ENCODE data around the gene COX10.

The COX10 gene

DNA sequence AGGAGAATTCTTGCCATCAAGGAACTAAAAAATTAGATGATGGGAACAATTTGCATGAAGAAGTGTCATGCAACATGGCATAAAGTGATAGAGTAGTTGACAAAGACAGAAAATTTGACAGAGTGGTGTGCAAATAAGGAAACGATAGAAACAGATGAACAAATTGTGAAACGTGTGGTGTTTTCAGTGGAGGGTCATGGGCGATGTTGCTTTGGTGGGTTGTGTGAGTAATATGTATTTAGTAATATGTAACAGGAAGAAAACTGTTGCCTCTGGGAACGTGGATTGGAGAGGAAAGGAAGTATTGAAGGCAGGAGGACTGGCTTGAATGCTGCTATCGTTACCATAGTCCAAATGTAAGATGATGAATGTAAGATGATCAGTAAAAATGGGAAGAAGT is 3.6 kb downstream of the COX10 start:
- no peak for DNase-seq

DNA sequence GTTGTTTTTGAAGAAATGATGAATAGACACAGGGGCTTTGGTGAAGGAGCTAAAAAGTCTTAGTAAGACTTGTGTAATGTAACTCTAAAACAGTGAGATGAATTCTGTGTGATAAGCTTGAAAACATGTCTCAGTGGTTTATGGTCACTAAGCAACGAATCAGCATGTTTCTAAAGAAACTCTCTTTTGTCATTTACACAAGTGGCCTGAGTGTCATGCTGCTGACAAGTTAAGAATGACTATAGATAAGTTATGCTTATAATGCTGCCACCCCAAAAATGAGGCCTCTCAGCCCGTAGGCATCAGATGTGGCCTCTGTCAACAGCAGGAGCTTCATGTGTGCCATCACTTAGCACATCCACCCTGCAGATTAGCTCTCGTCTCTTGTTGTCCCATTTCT is 8.7 kb downstream of the COX10 start:
- DNase-seq: no peak

DNA sequence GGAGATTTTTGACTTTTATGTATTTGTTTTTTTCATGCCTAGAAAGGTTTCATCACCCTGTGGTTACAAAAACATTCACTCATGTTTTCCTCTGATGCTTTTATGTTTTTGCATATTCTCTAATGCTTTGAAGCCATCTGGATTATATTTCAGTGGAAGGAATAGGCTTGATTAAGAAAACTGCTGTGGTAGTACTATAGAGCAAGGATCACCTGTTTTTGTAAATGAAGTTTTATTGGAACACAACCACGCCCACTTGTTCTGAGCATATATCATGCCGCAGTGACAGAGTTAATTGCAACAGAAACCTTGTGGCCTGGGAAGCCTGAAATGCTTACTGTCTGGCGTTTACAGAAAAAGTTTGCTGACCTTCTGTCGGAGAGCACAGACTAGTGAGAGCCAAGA is 11.5 kb downstream of the COX10 start:
- no peak for DNase-seq

DNA sequence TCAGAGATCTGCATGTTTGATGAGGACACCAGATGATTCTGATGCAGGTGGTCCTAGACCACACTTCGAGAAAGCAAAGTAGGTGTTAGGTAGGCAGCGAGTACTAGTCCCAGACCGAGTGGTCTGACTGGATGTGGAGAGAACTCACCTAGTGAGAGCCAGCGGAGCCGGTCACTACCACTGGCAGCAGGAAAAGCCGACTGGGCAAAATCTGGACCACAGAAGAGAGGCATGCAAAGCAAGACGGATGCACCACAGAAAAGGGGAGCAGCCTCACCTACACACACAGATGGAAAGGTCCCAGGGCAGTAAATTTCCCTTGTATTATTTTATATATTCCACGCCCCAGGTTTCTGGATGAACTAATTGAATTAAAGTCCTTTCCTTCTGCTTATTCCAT is 13.5 kb downstream of the COX10 start:
- no peak for DNase-seq

DNA sequence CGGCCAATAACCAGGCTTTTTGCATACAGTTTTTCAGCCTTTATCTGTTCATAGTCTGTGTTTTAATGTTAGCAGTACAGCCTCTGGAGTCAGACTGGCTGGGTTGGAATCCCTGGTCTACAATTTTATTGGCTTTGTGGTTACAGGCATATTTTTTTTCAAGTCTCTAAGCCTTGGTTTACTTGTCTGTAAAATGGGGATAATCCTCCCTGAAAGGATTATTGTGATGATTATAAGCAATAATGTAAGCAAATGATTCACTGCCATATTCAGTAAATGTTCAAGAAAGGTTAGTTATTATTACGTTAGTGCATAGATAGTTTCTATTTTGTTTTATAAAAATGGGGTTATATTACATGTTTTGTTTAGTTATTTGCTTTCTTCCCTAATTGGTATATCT is 15.7 kb downstream of the COX10 start:
- DNase-seq: no peak

DNA sequence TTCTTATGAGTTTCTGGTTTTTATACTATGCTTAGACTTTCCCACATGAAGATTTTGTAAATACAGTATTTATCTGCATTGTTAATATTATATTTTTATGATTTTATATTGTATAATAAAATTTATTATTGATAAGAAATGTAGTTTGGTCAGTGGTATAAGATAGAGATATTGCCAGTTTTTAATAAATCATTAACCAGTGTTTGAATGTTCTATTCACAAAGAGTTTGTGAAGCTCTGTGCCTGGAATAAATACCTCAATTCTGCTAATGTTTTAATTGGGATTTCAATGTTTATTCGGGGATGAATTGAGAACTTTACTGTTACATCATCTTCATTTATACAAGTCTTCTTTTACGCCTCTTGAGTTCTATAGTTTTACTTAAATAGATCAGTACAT is 16.9 kb downstream of the COX10 start:
- DNase-seq: no peak

DNA sequence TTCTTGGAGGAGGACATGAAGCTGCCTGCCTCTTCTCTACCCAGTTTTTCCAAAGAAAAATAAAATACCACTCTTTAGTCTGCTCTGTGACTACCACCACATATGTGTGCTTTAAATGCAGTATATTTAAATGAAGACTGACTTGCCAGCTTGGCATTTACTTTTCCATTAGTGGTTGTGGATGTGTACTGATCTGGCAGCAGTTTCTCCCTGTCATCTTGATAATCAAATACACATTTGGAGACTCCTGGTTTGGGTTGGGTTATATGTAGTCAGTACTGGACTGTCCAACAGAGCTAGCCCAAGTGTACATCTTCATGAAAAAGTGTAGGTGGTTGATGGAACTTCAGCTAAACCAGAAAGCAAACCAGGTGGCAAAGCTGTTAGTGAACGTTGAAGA is 19.9 kb downstream of the COX10 start:
- no peak for DNase-seq

DNA sequence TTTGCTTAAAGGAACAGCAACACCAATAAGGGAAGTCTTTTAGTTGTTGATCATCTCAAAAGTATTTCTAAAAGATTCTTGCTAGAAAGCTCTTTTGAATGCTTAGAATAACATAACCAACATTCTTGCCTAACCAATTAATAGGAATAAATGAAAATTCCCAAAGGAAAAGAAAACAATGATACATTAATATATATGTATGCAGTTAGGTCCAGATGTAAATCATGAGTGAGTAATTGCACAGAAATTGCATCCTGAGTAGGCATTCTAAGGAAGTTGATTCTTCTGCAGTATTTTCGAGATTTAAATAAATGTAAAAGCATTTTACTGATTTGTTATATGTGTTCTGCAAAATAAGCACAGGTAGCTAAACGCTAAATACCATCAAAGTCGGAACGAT is 22.1 kb downstream of the COX10 start:
- no peak for DNase-seq

DNA sequence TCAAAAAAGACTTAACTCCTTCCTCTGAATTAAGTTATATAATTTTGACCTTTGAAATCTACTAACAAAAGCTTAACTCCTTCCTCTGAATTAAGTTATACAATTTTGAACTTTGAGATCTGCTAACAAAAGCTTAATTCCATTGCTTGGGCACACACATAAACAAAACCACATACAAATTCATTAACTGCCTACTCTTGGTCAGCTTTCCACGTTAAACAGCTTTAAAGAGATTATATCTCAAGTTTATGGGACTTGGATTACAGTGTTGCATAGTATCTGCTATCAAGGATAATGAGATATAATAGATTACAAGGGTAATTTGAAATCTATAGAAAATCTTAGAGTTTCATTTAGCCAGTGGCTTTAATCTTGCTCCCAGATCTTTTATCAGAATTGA is 23.5 kb downstream of the COX10 start:
- DNase-seq: no peak

DNA sequence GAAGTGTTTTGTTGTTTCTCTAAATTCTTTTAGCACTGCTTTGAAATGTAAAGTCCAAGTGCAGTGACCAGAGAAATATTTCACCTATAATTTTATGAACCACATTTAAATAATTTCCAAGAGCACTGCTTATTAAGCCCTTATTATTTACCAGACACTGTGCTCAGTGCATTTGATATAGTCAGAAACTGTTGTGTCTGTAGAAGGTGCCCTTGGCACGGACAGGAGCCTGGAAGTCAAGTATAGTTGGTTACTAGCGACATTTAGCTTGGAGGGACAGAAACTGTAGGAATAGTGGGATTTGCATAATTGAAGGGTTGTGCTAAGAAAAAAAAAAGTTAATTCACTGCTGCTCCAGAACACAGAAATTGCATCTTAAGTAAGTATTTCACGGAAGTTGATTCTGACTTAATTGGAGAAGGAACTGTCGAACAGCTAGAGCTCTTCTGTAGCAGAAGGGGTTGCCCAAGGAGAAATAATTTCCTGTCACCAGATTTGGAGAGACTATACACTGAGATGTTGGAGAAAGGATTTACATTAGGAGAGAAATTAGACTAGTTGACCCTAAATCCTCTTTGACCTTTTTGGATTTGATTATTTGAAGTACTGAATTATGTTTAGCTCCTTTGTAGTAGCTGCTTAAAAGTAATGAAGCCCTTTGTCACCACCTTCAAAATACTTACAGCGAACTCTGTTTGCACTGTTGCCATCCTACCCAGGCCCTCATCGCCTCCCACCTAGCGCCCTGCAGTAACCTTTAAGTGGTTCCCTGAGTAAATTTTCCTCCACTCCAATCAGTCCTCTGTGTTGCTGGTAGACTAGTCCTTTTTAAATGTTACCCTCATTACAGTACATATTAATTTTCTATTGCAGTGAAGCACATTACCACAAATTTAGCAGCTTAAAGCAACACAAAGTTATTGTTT is 25.6 kb downstream of the COX10 start:
- DNase-seq: no peak

DNA sequence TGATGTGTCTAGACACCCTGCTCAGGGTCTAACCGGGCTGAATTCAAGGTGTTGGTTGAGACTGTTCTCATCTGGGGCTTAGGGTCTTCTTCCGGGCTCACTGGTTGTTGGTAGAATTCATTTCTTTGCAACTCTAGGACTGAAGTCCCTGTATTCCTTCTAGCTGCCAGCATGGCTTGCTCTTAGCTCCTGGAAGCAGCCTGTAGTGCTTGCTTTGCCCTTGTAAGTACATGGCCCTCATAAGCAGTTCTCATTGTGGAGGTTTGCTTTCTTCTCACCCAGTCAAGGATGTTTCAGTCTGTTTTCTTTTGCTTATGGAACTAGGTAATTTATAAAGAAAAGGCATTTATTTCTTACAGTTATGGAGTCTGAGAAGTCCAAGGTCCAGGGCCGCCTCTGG is 26.3 kb downstream of the COX10 start:
- DNase-seq: no peak

DNA sequence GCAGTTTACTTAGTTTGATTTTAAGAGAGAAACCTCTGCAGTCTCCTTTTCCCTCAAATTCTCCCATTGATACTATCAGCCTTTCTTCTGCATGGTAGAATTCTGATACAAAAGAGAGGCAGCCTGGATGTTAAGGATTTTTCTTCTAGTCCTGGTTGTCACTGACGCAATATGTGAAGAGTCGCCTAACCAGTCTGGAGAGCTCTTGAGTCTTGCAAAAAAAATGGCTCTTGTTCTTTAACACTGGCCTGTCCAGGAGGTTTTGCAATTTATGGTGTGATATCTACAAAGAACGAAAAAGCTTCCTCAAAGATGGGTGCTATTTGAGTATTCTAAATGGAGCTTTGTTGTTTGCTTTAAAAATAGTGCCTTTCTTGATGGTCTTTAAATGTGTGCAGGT is 28.9 kb downstream of the COX10 start:
- DNase-seq: no peak

DNA sequence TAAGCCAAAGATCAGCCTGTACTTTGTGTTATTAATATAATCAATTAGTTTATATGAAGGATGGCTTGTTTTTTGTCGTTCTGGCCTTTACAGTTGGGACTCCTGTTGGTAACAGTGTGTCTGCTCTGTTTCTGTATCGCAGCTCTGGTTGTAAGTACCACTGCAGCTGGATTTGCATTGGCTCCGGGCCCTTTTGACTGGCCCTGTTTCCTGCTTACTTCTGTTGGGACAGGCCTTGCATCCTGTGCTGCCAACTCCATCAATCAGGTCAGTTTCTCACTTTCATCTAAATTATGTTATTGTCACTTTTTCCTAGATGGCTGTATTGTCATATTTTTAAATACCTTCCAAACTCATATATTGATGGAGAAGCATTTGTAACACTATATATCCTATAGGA is 32.7 kb downstream of the COX10 start:
- no peak for DNase-seq

DNA sequence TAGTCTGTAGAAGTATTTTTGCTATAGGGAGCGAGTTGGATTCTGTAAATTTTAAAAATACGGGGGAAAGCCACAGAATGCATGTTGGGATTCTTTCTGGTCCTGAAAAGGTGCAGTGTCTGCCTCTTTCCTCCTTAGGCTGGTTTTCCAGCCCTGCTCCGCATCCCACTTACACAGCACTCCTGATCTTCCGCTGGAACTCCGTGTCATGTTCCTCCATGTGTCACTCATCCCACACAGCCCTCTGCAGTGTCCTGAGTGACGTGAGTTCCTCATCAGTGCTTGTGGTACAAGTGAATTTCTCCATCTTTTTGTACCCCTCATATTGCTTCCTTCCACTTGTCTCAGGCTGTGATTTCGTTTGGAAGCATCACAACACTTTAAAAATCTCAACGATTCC is 34.5 kb downstream of the COX10 start:
- no peak for DNase-seq

DNA sequence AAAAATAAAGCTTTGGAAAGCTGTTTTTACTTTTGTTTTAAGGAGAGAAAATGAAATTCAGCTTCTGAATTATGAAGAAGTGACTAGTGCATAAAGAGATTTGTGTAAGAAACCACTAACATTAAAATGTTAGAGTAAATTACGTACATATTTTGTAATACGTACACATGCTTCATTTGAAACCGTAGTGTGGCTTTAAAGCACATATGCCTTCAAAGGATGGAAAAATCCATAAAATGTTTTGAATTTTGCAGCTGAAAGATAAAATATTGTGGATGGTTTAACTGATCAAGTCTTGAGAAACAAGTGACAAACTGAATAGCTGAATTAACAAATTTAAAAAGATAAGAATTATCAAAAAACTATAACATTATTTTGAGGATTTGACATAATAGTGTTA is 35.4 kb downstream of the COX10 start:
- no peak for DNase-seq

DNA sequence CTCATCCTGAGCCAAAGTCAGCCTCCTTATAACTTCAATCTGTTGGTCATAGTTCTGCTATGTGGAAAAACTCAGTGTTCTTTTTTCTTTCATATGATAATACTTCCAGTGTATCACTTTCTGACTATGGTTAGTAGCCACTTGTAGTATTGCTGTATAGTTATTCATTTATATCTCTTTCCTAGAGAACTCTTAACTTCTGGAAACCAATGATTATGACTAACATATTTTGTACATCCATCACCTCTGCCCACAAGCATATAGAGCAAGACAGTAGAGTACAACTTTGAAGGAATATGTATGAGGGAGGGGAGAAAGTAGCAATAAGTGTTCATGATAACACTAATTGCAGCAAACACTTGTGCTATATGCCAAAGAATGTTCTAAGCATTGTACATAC is 38.6 kb downstream of the COX10 start:
- DNase-seq: no peak

DNA sequence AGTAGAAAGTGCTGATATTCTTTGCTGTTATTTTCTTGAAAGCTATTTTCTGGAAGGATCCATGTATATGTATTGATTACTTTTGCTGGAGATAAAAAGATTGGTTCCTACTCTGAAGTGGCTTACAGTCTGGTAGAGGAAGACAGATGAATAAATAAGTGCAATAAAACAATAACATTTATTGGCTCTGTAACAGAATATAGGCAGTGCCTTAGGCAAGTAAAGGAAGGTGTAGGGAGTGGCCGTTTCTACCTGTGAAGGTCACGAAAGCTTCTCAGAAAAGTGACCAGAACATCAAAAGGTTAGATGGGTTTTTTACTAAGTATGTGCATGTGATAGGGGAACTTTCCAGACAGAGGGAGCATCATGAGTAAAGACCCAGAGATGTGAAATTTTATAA is 43.1 kb downstream of the COX10 start:
- DNase-seq: no peak

DNA sequence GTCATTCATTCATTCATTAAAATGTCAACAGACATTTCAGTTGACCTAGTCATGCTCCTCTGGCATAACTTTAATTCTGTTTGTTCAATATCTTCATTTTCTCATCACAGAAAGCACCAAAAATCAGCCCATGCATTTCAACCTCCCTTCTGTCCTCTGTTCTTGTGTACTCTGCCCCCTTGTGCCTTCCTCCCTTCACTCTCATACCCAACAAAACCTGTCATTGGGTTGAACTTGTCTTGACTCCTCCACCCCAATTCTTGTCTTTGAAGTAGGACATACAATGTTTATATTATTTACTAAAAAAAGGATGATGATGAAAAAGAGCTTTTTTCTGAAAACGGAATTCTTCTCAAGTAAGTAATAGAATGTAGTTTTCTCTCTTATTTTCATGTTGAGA is 43.8 kb downstream of the COX10 start:
- no peak for DNase-seq

DNA sequence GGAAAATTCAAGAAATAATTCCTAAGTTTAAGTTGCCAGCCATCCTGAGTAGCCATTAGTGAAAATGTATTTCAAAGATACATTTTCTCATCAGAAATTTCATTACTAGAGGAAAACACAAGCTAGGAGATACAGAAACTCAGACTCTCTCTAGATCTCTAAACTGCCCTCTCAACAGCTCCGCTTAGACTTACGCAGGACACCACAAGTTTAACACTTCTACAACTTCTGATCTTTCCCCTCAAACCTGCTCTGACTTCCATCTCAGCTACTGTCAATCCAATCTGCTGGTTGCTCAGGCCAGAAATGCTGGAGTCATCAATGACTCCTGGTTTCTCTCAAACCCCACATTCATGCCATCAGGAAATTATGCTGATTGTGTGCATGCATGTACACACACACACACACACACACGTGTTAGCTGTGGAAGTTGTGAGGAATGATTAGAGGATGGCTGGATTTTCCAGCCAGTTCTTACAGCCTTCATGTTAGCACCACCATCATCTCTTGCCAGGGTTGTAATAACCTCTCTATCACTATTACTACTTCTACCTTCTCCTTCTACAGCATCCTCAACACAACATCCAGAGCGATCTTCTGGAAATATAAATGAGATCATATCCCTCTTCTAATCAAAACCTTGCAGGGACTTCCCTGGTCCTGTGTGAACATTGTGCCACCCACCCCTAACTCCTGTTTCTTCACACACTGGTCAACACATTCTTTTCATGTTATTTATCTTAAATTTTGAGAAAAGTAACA is 47.1 kb downstream of the COX10 start:
- DNase-seq: no peak

DNA sequence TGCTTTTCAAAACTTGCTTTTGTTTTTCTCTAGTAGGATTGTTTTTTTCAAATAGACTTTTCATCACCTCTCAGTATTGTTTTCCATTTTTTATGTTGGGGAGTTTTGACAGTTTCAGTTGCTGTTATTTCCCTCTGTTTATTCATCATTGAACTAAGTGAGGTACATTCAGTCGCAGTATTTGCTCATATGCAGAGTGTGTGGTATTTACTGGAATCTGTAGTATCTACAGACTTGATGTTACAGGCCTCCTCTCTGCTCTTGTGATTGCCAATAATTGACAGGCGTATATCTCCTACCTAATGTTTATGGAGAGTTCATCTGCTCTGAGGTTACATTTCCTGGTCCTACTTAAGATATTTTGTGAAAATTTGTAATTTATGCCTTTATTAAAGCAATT is 49.6 kb downstream of the COX10 start:
- DNase-seq: no peak

DNA sequence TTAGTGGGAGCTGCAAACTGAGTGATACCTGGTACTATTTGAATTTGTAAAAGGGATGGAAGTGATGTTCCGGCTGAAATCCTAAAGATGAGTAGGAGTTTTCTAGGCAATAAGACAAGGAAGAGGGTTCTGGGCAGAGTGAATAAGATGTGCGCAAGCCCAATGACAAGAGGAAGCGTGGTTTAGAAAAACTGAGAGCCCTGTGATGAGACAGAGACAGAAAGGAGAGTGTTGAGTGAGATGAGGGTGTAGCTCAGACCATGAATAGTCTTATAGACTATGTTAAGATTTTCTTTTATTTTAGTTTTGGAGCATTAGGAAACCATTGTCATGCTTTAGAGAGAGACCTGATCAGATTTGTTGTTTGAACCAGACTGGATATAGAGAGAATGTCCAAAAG is 50.2 kb downstream of the COX10 start:
- no peak for DNase-seq

DNA sequence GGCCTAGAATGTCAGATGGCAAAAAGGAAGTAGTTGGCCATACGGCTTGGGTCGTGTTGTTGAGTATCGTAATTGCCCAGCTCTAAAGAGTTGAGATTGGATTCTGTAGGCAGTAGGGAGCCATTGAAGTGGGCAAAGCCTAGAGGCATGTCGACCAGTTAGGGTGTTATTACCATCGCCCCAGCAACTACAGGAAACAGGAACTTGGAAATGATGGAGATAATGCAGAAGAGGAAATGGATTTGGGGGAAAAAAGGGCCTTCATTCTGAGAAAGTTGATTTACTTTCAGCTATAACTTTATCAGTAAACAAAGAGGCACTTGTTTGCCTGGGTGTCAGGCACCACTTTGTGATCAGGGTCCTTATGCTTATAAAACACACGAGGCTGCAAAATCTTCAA is 52.6 kb downstream of the COX10 start:
- no peak for DNase-seq

DNA sequence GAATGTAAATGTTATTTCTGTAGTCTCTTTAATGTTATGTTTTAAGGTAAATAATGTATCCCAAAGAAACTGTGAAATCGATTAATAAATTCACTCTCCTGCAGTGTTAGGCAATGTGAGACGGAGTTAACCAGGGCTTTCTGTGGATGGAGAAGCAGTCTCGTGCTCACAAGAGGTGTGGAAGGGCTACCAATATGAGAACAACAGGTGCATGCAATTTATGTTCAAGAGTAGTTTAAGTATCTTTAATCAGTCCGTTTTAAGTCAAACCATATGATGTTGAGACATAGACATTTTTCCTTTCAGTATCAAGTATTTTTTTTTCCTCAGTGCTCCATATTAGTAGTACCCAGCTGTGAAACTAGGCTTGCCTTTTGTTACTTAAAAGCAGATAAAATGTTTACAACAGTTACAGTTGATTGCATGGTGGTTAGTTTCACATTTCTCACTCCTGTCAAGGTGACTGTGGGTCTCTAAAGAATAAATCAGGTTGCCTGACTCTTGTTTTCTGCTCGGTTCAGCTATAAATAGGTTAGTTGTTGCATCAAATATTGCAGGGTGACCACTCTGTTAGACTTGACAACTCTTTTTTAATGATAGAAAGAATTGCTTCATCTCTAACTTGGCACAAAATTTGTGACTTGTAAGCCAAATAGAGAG is 54.4 kb downstream of the COX10 start:
- no peak for DNase-seq

DNA sequence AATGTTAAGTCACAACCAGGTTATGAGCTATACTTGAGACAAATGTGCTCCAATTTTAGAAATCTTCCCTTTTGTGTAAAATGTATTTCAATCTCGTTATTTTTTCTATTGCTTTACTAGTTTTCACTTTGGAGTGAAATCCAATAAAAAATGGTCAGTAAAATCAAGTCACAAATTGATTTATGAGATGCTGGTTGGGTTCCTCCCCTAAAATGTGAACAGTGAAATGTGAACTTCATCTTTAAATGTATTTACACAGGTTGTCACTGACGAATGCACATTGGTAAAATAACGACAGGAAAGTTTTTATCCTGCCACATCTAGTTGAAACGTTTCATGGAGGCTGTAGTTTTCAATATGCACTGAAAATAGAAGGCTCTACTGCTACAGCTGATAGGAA is 55.5 kb downstream of the COX10 start:
- no peak for DNase-seq

All from cerebellar nuclear complex (tissue), 1 donor.